Lower lobe of right lung (tissue), 2 donors: ENCODE measurements around the gene CDH5. TPM values are rescaled to one million over a fixed set of nuclear protein-coding genes. Genes with fewer than 3 reads are reported as not detected.

Source experiments
- ATAC-seq, 2 donors: fragments of 200-7000 bp; cut with Tn5 transposase; one replicate each; pipeline ENCODE4 v1.9.1; 2020 to 2022; ENCODE audit warnings: mild to moderate bottlenecking in 2 of 2, moderate library complexity in 2 of 2
- DNase-seq: peaks from one replicate; pipeline ENCODE4 v3.0.0-alpha.2; 2020
- H3K27ac ChIP-seq: fragments of 200-600 bp; one replicate; pipeline ENCODE4 v1.8.0; 2022
- H3K27me3 ChIP-seq: fragments of 200-600 bp; one replicate; pipeline ENCODE4 v1.8.0; 2022; ENCODE audit warnings: low read depth
- H3K36me3 ChIP-seq: fragments of 200-600 bp; one replicate; pipeline ENCODE4 v1.8.0; 2022; ENCODE audit warnings: mild to moderate bottlenecking
- H3K4me1 ChIP-seq: fragments of 200-600 bp; one replicate; pipeline ENCODE4 v1.8.0; 2022
- H3K4me3 ChIP-seq: fragments of 200-600 bp; one replicate; pipeline ENCODE4 v1.8.0; 2022; ENCODE audit warnings: mild to moderate bottlenecking
- H3K9me3 ChIP-seq: fragments of 200-600 bp; one replicate; pipeline ENCODE4 v1.8.0; 2022
- intact Hi-C: fragments of 100-400 bp; cut with DNase I; formaldehyde crosslinking; loops from one replicate; pipeline ENCODE4 v1.11.0; 2022
- total RNA-seq: library from RNA; stranded (reverse); fragmentation: NEBNext Ultra II Directional; extraction: Animal tissue kit (Norgen Biotek cat#: 25700); gene quantifications from one replicate; pipeline ENCODE4 v1.2.1, GENCODE V29; 2021
- TF ChIP-seq, protein P1 (sequence below): fragments of 200-600 bp; IDR thresholded peaks from one replicate; pipeline ENCODE4 v1.8.0; 2022; ENCODE audit warnings: antibody characterized with exemption, mild to moderate bottlenecking
- donor health status: DM: no; HTN: yes; CAD: no; lungs with severe emphysema.

The CDH5 gene
- total RNA-seq, 1 donor from 2014 or later, result 128 TPM

GRCh38 chr16:66435896-66436295, 69.4 kb downstream of the CDH5 start:
- Histone ChIP-seq H3K27me3 (no peaks in the 10 kb centered on the region), H3K27ac (no peak overlapping the region), H3K4me1 (no peaks in the 10 kb centered on the region), H3K36me3 (no peaks in the 10 kb centered on the region), H3K4me3 (no peak overlapping the region), H3K9me3 (no peaks in the 10 kb centered on the region)
- intact Hi-C loops, result no loop called here
- DNase-seq (no peak), ATAC-seq (no peak)
- TF ChIP-seq, protein P1, sequence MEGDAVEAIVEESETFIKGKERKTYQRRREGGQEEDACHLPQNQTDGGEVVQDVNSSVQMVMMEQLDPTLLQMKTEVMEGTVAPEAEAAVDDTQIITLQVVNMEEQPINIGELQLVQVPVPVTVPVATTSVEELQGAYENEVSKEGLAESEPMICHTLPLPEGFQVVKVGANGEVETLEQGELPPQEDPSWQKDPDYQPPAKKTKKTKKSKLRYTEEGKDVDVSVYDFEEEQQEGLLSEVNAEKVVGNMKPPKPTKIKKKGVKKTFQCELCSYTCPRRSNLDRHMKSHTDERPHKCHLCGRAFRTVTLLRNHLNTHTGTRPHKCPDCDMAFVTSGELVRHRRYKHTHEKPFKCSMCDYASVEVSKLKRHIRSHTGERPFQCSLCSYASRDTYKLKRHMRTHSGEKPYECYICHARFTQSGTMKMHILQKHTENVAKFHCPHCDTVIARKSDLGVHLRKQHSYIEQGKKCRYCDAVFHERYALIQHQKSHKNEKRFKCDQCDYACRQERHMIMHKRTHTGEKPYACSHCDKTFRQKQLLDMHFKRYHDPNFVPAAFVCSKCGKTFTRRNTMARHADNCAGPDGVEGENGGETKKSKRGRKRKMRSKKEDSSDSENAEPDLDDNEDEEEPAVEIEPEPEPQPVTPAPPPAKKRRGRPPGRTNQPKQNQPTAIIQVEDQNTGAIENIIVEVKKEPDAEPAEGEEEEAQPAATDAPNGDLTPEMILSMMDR, result no peak

- no peaks in the 10 kb centered on the region for H3K27me3 ChIP-seq
- no peaks in the 10 kb centered on the region for H3K9me3 ChIP-seq
- no peak for DNase-seq
- no peak for ATAC-seq
- H3K4me1 ChIP-seq, result no peaks in the 10 kb centered on the region
- no peak overlapping the region for H3K27ac ChIP-seq
- intact Hi-C loops, result no loop called here
- H3K4me3 ChIP-seq, result no peak overlapping the region
- no peaks in the 10 kb centered on the region for H3K36me3 ChIP-seq
- TF ChIP-seq, protein P1, result no peak
Observed at GRCh38 chr16:66437391-66437945, 71.0 kb downstream of the CDH5 start.

GRCh38 chr16:66438536-66438935, 72.0 kb downstream of the CDH5 start:
- DNase-seq, result no peak
- TF ChIP-seq, protein P1, result no peak
- Histone ChIP-seq H3K4me1 (no peaks in the 10 kb centered on the region), H3K9me3 (no peaks in the 10 kb centered on the region), H3K27ac (no peak overlapping the region), H3K27me3 (no peaks in the 10 kb centered on the region), H3K4me3 (no peak overlapping the region), H3K36me3 (no peaks in the 10 kb centered on the region)
- intact Hi-C loops, result no loop called here
- ATAC-seq, result no peak

GRCh38 chr16:66439051-66439730, 72.7 kb downstream of the CDH5 start:
- Histone ChIP-seq H3K27me3 (no peaks in the 10 kb centered on the region), H3K4me1 (no peaks in the 10 kb centered on the region), H3K27ac (no peak overlapping the region), H3K4me3 (no peak overlapping the region), H3K9me3 (no peaks in the 10 kb centered on the region), H3K36me3 (no peaks in the 10 kb centered on the region)
- no peak for DNase-seq
- intact Hi-C loops, result no loop called here
- TF ChIP-seq, protein P1, result no peak
- no peak for ATAC-seq

DNA sequence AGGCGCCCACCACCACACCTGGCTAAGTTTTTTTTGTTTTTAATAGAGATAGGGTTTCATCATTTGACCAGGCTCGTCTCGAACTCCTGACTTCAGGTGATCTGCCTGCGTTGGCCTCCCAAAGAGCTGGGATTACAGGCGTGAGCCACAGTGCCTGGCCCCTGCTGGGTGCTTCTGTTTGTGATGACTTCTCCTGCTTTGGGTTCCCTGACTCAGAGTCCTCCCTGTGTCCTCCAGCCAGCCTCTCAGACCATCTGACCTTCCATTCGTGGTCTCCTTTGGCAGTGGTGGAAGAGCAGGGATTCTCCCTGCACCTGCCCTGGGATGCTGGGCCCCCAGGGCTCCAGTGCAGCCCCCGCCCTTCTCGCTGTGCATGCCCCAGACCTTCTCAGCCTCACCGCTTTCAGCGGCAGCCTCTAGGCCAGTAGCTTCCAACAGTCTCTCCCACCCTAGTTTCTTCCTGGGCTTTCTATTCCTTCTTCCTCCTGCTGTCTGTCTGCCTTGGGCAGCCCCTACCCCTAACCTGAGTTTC, 73.8 kb downstream of the CDH5 start:
- no peak for ATAC-seq
- no peak for DNase-seq
- no peaks in the 10 kb centered on the region for H3K27me3 ChIP-seq

More for the DNA sequence above, 73.8 kb downstream of the CDH5 start:
- intact Hi-C loops, result no loop called here
- no peak overlapping the region for H3K27ac ChIP-seq
- TF ChIP-seq, protein P1, result no peak
- no peaks in the 10 kb centered on the region for H3K4me1 ChIP-seq
- H3K4me3 ChIP-seq, result no peak overlapping the region
- H3K36me3 ChIP-seq, result no peaks in the 10 kb centered on the region
- no peaks in the 10 kb centered on the region for H3K9me3 ChIP-seq
